LNCAP (cell line): Measurements from ENCODE around the gene MADD.

Experiments used
- TF ChIP-seq, protein P1 (sequence below): fragments of 450-650 bp; IDR thresholded peaks from 2 replicates; pipeline ENCODE4 v1.5.1; 2017; ENCODE audit warnings: mild to moderate bottlenecking

MADD gene

DNA sequence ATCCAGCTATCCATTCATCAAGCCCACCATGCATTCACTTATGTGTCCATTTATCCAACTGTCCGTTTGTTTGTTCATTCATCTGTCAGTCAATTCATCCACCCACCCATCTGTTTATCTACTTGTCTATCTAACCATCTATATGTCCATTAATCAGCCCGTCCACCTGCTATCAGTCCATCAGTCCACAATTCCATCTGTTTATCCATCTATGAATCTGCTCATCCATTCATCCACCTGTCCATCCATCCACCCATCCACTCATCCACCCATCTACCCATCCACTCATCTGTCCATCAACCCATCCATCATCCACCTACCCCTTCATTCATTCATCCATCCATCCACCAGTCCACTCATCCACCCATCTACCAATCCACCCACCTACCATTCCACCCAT lies 109.4 kb downstream of the MADD start:
- TF ChIP-seq, protein P1, sequence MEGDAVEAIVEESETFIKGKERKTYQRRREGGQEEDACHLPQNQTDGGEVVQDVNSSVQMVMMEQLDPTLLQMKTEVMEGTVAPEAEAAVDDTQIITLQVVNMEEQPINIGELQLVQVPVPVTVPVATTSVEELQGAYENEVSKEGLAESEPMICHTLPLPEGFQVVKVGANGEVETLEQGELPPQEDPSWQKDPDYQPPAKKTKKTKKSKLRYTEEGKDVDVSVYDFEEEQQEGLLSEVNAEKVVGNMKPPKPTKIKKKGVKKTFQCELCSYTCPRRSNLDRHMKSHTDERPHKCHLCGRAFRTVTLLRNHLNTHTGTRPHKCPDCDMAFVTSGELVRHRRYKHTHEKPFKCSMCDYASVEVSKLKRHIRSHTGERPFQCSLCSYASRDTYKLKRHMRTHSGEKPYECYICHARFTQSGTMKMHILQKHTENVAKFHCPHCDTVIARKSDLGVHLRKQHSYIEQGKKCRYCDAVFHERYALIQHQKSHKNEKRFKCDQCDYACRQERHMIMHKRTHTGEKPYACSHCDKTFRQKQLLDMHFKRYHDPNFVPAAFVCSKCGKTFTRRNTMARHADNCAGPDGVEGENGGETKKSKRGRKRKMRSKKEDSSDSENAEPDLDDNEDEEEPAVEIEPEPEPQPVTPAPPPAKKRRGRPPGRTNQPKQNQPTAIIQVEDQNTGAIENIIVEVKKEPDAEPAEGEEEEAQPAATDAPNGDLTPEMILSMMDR: no peak
